GM06990 (cell line): ENCODE measurements around the gene GLG1.
"Not testable (repeated sequence)": the region's sequence is repeated elsewhere in the genome, so short reads cannot be mapped to it uniquely, and the experiment has no call there.

ENCODE experiments used
- DNase-seq: peaks from one replicate; pipeline ENCODE4 v3.0.0-alpha.2; 2011; ENCODE audit not compliant: insufficient read length; ENCODE audit errors: extremely low read depth
- H3K27me3 ChIP-seq: replicated peaks from 2 replicates; pipeline ENCODE4 v1.6.0; 2011; ENCODE audit warnings: low read length; ENCODE audit not compliant: control insufficient read depth, insufficient read depth
- H3K36me3 ChIP-seq: 2 replicates; pipeline ENCODE4 v1.5.1; 2011; ENCODE audit warnings: low read length; ENCODE audit not compliant: control insufficient read depth, insufficient read depth
- H3K4me3 ChIP-seq: replicated peaks from 2 replicates; pipeline ENCODE4 v1.5.1; 2011; ENCODE audit warnings: low read depth, mild to moderate bottlenecking, control low read depth, low read length
- TF ChIP-seq, protein P1 (sequence below): IDR thresholded peaks from 2 replicates; pipeline ENCODE4 v1.5.1; 2011; ENCODE audit warnings: low read length, control low read depth, mild to moderate bottlenecking, inconsistent platforms; ENCODE audit not compliant: insufficient read depth, poor library complexity, severe bottlenecking

Gene GLG1

GRCh38 chr16:74556375-74556922 is 50.5 kb downstream of the GLG1 start:
- TF ChIP-seq, protein P1, sequence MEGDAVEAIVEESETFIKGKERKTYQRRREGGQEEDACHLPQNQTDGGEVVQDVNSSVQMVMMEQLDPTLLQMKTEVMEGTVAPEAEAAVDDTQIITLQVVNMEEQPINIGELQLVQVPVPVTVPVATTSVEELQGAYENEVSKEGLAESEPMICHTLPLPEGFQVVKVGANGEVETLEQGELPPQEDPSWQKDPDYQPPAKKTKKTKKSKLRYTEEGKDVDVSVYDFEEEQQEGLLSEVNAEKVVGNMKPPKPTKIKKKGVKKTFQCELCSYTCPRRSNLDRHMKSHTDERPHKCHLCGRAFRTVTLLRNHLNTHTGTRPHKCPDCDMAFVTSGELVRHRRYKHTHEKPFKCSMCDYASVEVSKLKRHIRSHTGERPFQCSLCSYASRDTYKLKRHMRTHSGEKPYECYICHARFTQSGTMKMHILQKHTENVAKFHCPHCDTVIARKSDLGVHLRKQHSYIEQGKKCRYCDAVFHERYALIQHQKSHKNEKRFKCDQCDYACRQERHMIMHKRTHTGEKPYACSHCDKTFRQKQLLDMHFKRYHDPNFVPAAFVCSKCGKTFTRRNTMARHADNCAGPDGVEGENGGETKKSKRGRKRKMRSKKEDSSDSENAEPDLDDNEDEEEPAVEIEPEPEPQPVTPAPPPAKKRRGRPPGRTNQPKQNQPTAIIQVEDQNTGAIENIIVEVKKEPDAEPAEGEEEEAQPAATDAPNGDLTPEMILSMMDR: no peak
- Histone ChIP-seq H3K27me3 (no peaks in the 10 kb centered on the region), H3K4me3 (no peak overlapping the region), H3K36me3 (no peaks in the 10 kb centered on the region)
- no peak for DNase-seq

DNA sequence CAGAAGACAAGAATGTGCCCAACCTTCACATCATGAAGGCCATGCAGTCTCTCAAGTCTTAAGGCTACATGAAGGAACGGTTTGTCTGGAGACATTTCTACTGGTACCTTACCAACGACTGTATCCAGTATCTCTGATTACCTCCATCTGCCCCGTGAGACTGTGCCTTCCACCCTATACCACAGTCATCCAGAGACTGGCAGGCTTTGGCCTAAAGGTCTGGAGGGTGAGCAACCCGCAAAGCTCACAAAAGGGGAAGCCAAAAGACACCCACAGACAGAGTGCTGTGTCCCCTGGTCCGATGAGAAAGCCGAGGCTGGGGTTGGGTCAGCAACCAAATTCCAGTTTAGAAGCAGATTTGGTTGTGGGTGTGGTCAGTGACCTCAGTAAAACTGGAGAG is 54.6 kb downstream of the GLG1 start:
- H3K27me3 ChIP-seq, H3K4me3 ChIP-seq, H3K36me3 ChIP-seq, DNase-seq: not testable (repeated sequence)

DNA sequence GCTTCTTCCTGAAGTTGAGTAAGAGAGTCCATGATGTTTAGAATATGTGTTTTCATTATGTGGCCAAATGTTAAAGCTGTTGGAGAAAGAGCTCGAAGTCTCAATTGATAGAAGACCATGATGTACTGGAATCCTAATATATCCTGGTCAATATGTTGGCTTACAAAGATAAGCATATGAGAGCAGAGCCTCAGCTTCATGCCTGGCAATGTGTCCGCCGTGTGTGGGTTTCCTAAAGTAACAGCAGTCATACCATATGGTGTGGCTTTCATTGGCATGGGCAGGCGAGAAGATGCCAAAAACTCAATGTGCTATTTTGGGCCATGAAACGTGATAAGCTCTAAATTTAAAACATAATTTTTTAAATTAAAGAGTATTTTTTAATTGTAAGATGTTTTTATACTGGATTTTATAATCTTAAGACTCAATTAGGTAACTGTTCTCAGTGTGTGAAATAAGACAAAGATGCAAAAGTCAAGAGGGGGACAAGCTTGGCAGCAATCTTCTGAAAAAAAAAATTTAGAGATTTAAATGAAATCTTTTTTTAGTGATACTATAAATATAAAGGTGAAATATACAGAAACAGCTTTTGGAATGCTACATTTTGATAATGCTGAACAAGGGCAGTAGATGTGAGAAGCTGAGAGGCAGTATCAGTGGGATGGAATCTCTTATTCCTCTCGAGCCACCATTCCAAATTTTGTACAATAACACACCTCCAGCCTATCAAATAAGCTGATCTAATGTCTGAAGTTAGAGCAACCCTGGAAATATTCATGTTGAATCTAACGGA is 56.5 kb downstream of the GLG1 start:
- DNase-seq, H3K36me3 ChIP-seq, H3K4me3 ChIP-seq, H3K27me3 ChIP-seq: not testable (repeated sequence)

DNA sequence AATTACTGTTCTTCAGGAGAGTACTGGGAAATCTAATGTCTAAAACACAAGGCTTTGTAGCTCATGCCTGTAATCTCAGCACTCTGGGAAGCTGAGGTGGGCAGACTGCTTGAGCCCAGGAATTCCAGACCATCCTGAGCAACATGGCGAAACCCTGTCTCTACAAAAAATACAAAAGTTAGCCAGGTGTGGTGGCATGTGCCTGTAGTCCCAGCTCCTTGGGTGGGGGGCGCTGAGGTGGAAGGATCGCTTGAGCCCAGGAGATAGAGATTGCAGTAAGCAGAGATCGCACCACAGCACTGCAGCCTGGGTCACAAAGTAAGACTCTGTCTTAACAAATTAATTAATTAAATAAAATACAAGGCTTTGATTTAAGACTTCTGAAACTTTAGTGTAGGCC is 60.8 kb downstream of the GLG1 start:
- not testable (repeated sequence) for H3K36me3 ChIP-seq, DNase-seq, H3K4me3 ChIP-seq, H3K27me3 ChIP-seq

DNA sequence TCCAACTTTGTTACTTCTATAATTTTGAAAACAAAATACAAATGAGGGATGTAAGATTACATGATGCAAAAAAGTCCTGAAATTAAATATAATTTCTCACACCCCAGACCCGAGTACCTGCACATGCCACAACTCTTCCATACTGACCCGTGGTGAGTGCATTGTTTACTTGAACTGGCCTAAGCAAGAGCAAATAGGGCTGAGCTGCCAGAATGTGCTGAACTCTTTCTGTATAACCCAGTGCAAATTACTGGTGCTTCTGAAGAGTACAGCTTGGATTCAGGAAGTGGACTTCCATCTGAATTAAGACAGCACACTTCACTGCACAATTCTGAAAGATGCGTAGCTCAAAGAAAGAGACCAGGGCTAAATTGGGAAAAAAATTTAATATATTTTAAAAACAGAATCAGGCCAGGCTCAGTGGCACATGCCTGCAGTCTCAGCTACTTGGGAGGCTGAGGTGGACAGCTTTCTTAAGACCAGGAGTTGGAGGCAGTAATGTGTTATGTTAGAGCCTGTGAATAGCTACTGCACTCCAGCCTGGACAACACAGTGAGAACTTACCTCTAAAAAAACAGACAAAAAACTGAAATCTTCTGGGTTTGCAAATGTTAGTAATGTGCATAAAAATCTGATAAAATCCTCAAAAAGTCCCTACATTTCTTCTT is 63.9 kb downstream of the GLG1 start:
- H3K27me3 ChIP-seq, DNase-seq, H3K4me3 ChIP-seq, H3K36me3 ChIP-seq: not testable (repeated sequence)

DNA sequence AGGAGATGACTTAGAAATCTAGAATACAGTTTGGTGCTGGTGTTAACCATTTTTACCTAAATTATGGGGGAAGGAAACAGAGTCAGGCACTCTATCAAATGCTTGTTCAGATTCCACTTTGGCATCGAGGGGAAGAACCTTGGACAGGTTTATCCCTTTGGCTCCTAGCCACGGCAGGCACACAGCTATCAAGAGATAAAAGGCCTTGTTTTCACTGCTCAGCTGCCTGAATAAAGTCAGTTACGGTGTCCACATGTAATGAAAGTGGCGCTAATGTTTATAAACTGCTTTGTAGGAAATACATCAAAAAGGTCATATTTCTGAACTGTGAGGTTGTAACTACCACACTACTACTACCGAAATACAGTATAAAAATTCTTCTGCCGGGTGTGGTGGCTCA is 66.3 kb downstream of the GLG1 start:
- DNase-seq, H3K36me3 ChIP-seq, H3K27me3 ChIP-seq, H3K4me3 ChIP-seq: not testable (repeated sequence)

DNA sequence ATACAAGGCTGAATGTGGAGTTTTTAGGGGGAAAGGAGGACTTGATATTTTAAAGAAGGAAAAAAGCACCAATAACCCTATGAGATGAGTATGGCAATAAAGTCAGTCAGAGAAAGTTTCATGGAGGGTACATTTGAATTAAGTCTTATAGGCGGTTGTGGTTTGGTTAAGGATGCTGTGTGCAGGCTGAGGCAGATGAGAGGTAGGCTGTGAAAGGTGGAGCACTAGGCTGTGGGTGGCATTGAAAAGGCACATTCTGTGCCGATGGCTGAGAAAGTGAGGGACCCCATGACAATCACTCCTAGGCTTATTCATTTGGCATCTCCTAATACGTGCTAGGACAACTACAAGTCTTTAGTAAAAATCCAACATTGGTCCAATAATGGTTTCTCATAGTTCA is 68.1 kb downstream of the GLG1 start:
- H3K27me3 ChIP-seq, H3K4me3 ChIP-seq, H3K36me3 ChIP-seq, DNase-seq: not testable (repeated sequence)

- not testable (repeated sequence) for H3K4me3 ChIP-seq, DNase-seq
Observed at GRCh38 chr16:74537746-74538145, 69.2 kb downstream of the GLG1 start.

GRCh38 chr16:74534650-74535049 is 72.3 kb downstream of the GLG1 start:
- DNase-seq, H3K4me3 ChIP-seq, H3K27me3 ChIP-seq, H3K36me3 ChIP-seq: not testable (repeated sequence)

More at GRCh38 chr16:74537746-74538145, 69.2 kb downstream of the GLG1 start:
- not testable (repeated sequence) for H3K36me3 ChIP-seq, H3K27me3 ChIP-seq
